NCI-H2171 (cell line): ENCODE data around the gene HOXA13.

Source experiments
- DNase-seq: peaks from one replicate; lab custom pipeline; 2025; lab: John Stamatoyannopoulos, UW

The HOXA13 gene

GRCh38 chr7:27181795-27182275 is 18.1 kb downstream of the HOXA13 start:
- no peak for DNase-seq

GRCh38 chr7:27180431-27181420 is 19.2 kb downstream of the HOXA13 start:
- DNase-seq, result no peak

GRCh38 chr7:27179503-27180430 is 20.1 kb downstream of the HOXA13 start:
- peak; percentile 37 for DNase-seq

GRCh38 chr7:27179030-27179429 is 20.9 kb downstream of the HOXA13 start:
- no peak for DNase-seq

- DNase-seq, result no peak
Observed at GRCh38 chr7:27178366-27178765, 21.5 kb downstream of the HOXA13 start.

GRCh38 chr7:27177795-27178320 is 22.0 kb downstream of the HOXA13 start:
- no peak for DNase-seq

- no peak for DNase-seq
Observed at GRCh38 chr7:27176962-27177794, 22.7 kb downstream of the HOXA13 start.

GRCh38 chr7:27176524-27176845 is 23.4 kb downstream of the HOXA13 start:
- no peak for DNase-seq

GRCh38 chr7:27175626-27176523 is 24.0 kb downstream of the HOXA13 start:
- DNase-seq, result no peak

- no peak for DNase-seq
Observed at GRCh38 chr7:27174874-27175625, 24.8 kb downstream of the HOXA13 start.

- peak; percentile 7 for DNase-seq
Observed at GRCh38 chr7:27173956-27174873, 25.7 kb downstream of the HOXA13 start, which contains the start of gene HOXA10. Gene HOXA10 (minus strand): TSS chr7:27174320. CDS start chr7:27174306, 14 bp downstream.

GRCh38 chr7:27173511-27173955 is 26.4 kb downstream of the HOXA13 start:
- DNase-seq, result peak; percentile 5

- peak; percentile 16 for DNase-seq
Observed at GRCh38 chr7:27172823-27173510, 26.9 kb downstream of the HOXA13 start.

- no peak for DNase-seq
Observed at GRCh38 chr7:27172315-27172774, 27.5 kb downstream of the HOXA13 start.

- no peak for DNase-seq
Observed at GRCh38 chr7:27171637-27172314, 28.1 kb downstream of the HOXA13 start.

GRCh38 chr7:27171325-27171636 is 28.6 kb downstream of the HOXA13 start:
- no peak for DNase-seq
